ENCODE data around the gene MPV17. TPM values are rescaled to one million over a fixed set of nuclear protein-coding genes. Genes with fewer than 3 reads are reported as not detected.

MPV17 gene
- total and polyA plus RNA-seq, 5 donors from 2014 or later = 56.7 to 166 (median 128) TPM

DNA sequence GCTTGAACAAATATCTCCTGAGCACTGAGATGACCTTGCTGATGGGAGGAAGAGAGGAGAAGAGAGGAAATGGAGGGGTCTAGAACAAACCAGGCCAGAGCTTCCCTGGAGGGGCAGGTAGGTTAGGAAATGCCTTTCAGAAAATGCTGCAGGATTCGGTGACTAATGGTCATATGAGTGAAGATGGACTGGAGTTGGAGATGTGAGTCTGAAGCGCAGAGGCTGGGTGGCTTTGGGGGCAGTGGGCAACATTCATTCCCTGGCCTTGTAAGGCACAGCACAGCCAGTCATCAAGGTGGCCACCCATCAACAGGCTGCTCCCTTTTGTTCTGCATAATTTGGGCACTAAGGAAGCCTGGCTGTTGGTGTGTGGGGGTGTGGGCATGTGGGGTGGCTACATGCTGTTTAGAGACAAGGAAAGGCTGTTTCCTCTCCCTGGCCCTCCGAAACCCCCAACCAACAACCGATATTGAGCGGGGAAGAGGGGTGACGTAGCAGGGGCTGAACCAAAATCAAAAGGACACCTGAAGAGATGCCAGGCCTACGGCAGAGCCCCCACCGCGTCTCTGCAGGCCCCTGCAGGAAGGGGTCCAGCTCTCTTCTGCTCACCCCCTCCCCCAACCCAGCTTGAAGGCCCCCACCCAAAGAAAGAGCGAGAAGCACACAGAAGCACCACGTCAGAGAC is 61.5 kb downstream of the MPV17 start:
- H3K4me1 Mint-ChIP-seq = peaks cover 0 to 30% (median 13%) of the 10 kb centered on the region in 4 donors
- ATAC-seq (ENCODE audit: low read depth in 2 of 2) (no peak), DNase-seq (no peak)
- peak overlapping the region; percentile 36 to 65 (median 57) for H3K4me3 Mint-ChIP-seq
- no peaks in the 10 kb centered on the region for H3K9me3 ChIP-seq (ENCODE audit: control insufficient read depth in 2 of 2, low read length in 2 of 2)
- no peaks in the 10 kb centered on the region for H3K36me3 ChIP-seq (ENCODE audit: control insufficient read depth, insufficient read depth, low read length)
- no peak overlapping the region for H3K27ac Mint-ChIP-seq
- H3K27ac ChIP-seq (ENCODE audit: insufficient read depth, low read length, poor library complexity, severe bottlenecking) = no peak overlapping the region
- H3K27me3 Mint-ChIP-seq = peaks cover 58% of the 10 kb centered on the region
- peaks cover 0 to 3% (median 0%) of the 10 kb centered on the region in 7 donors for H3K9me3 Mint-ChIP-seq
- H3K27me3 ChIP-seq (ENCODE audit: control insufficient read depth, insufficient read depth, low read length) = peaks cover 26% of the 10 kb centered on the region
- peaks cover 37% of the 10 kb centered on the region for H3K4me1 ChIP-seq (ENCODE audit: control insufficient read depth, insufficient read depth, low read length, poor library complexity, severe bottlenecking)
- H3K4me3 ChIP-seq (ENCODE audit: low read depth, low read length) = no peak overlapping the region
- peaks cover 3% of the 10 kb centered on the region for H3K36me3 Mint-ChIP-seq

Other genes starting within 250 kb of the MPV17 start
- 0.22 TPM for gene EMILIN1, start 244.5 kb downstream of the MPV17 start, total RNA-seq
- gene EMILIN1, start 244.5 kb downstream of the MPV17 start, polyA plus RNA-seq = 1 to 10 TPM in 2 of 4 donors, under 1 TPM in 2; 0.33 to 1.5 (median 0.94) TPM
- gene KHK, start 236.3 kb downstream of the MPV17 start, total RNA-seq = 5.3 TPM
- 1 to 10 TPM; 3.4 to 6.6 (median 6.0) TPM for gene KHK, start 236.3 kb downstream of the MPV17 start, polyA plus RNA-seq
- gene CGREF1, start 204.0 kb downstream of the MPV17 start, total RNA-seq = not detected
- gene CGREF1, start 204.0 kb downstream of the MPV17 start, polyA plus RNA-seq = under 1 TPM in 1 of 4 donors, not detected in 3; 0.20 TPM
- gene ABHD1, start 199.3 kb downstream of the MPV17 start, total RNA-seq = 0.89 TPM
- gene ABHD1, start 199.3 kb downstream of the MPV17 start, polyA plus RNA-seq = 1 to 10 TPM in 2 of 4 donors, under 1 TPM in 2; 0.21 to 1.7 (median 0.98) TPM
- 22.3 TPM for gene PREB, start 188.5 kb downstream of the MPV17 start, total RNA-seq
- 10 to 100 TPM; 60.3 to 90.7 (median 71.1) TPM for gene PREB, start 188.5 kb downstream of the MPV17 start, polyA plus RNA-seq
- gene PRR30, start 183.7 kb downstream of the MPV17 start, total RNA-seq = not detected
- not detected for gene PRR30, start 183.7 kb downstream of the MPV17 start, polyA plus RNA-seq
- gene TCF23, start 174.1 kb downstream of the MPV17 start, total RNA-seq = not detected
- not detected for gene TCF23, start 174.1 kb downstream of the MPV17 start, polyA plus RNA-seq
- 77.3 TPM for gene ATRAID, start 111.1 kb downstream of the MPV17 start, total RNA-seq
- gene ATRAID, start 111.1 kb downstream of the MPV17 start, polyA plus RNA-seq = 100 to 1,000 TPM; 338 to 375 (median 359) TPM
- 154 TPM for gene SLC5A6, start 110.8 kb downstream of the MPV17 start, total RNA-seq
- 10 to 100 TPM; 15.5 to 18.5 (median 17.0) TPM for gene SLC5A6, start 110.8 kb downstream of the MPV17 start, polyA plus RNA-seq
- 27.4 TPM for gene CAD, start 105.7 kb downstream of the MPV17 start, total RNA-seq
- 10 to 100 TPM; 12.2 to 18.4 (median 13.8) TPM for gene CAD, start 105.7 kb downstream of the MPV17 start, polyA plus RNA-seq
- gene SLC30A3, start 60.0 kb downstream of the MPV17 start, total RNA-seq = 0.10 TPM
- under 1 TPM in 1 of 4 donors, not detected in 3; 0.05 TPM for gene SLC30A3, start 60.0 kb downstream of the MPV17 start, polyA plus RNA-seq
- not detected for gene DNAJC5G, start 47.7 kb downstream of the MPV17 start, total RNA-seq
- gene DNAJC5G, start 47.7 kb downstream of the MPV17 start, polyA plus RNA-seq = not detected
- gene TRIM54, start 40.7 kb downstream of the MPV17 start, total RNA-seq = not detected
- gene TRIM54, start 40.7 kb downstream of the MPV17 start, polyA plus RNA-seq = under 1 TPM in 1 of 4 donors, not detected in 3; 0.10 TPM
- gene UCN, start 14.7 kb downstream of the MPV17 start, total RNA-seq = 2.2 TPM
- gene UCN, start 14.7 kb downstream of the MPV17 start, polyA plus RNA-seq = under 1 TPM in 3 of 4 donors, not detected in 1; 0.24 to 0.79 (median 0.32) TPM
- gene GTF3C2, start 33.7 kb upstream of the MPV17 start, total RNA-seq = 52.8 TPM
- 10 to 100 TPM; 27.5 to 45.8 (median 35.3) TPM for gene GTF3C2, start 33.7 kb upstream of the MPV17 start, polyA plus RNA-seq
- gene EIF2B4, start 47.2 kb upstream of the MPV17 start, total RNA-seq = 33.2 TPM
- 10 to 100 TPM; 27.3 to 38.8 (median 34.5) TPM for gene EIF2B4, start 47.2 kb upstream of the MPV17 start, polyA plus RNA-seq
- gene SNX17, start 47.5 kb upstream of the MPV17 start, total RNA-seq = 85.5 TPM
- 100 to 1,000 TPM; 224 to 262 (median 243) TPM for gene SNX17, start 47.5 kb upstream of the MPV17 start, polyA plus RNA-seq
- gene ZNF513, start 57.6 kb upstream of the MPV17 start, total RNA-seq = 20.9 TPM
- 1 to 10 TPM; 1.4 to 4.9 (median 3.5) TPM for gene ZNF513, start 57.6 kb upstream of the MPV17 start, polyA plus RNA-seq
- 73.7 TPM for gene PPM1G, start 86.5 kb upstream of the MPV17 start, total RNA-seq
- gene PPM1G, start 86.5 kb upstream of the MPV17 start, polyA plus RNA-seq = 100 to 1,000 TPM; 116 to 144 (median 118) TPM
- 182 TPM for gene NRBP1, start 105.5 kb upstream of the MPV17 start, total RNA-seq
- gene NRBP1, start 105.5 kb upstream of the MPV17 start, polyA plus RNA-seq = 100 to 1,000 TPM in 3 of 4 donors, 10 to 100 TPM in 1; 87.1 to 122 (median 109) TPM
- gene KRTCAP3, start 119.3 kb upstream of the MPV17 start, total RNA-seq = 10.0 TPM
- gene KRTCAP3, start 119.3 kb upstream of the MPV17 start, polyA plus RNA-seq = 1 to 10 TPM; 2.0 to 7.7 (median 2.3) TPM
- gene IFT172, start 166.6 kb upstream of the MPV17 start, total RNA-seq = 10.3 TPM
- gene IFT172, start 166.6 kb upstream of the MPV17 start, polyA plus RNA-seq = 1 to 10 TPM; 1.1 to 2.9 (median 1.4) TPM
- gene FNDC4, start 172.1 kb upstream of the MPV17 start, total RNA-seq = 0.39 TPM
- gene FNDC4, start 172.1 kb upstream of the MPV17 start, polyA plus RNA-seq = not detected
- not detected for gene GCKR, start 173.7 kb upstream of the MPV17 start, total RNA-seq
- not detected for gene GCKR, start 173.7 kb upstream of the MPV17 start, polyA plus RNA-seq

Measured in CD4-positive, CD25-positive, alpha-beta regulatory T cell (primary cell).